Vagina (tissue), 2 donors: ENCODE results near the gene ROCK2. TPM values are rescaled to one million over a fixed set of nuclear protein-coding genes. Genes with fewer than 3 reads are reported as not detected.

ENCODE experiments used
- DNase-seq, 2 donors: peaks; one replicate each; pipeline ENCODE4 v3.0.0-alpha.2; 2017; ENCODE audit errors: extremely low spot score in 2 of 2
- H3K27ac ChIP-seq: fragments of 200-600 bp; sonication (generic); one replicate; pipeline ENCODE4 v1.5.1; 2019
- H3K27me3 ChIP-seq: fragments of 200-600 bp; sonication (generic); one replicate; pipeline ENCODE4 v1.5.1; 2019
- H3K36me3 ChIP-seq, 2 donors: fragments of 200-600 bp; sonication (generic); one replicate each; pipeline ENCODE4 v1.5.1; 2017 to 2019
- H3K4me1 ChIP-seq: fragments of 200-600 bp; sonication (generic); one replicate; pipeline ENCODE4 v1.5.1; 2019
- H3K4me3 ChIP-seq, 2 donors: fragments of 200-600 bp; sonication (generic); 1 replicate in 1 of 2; 2 replicates in 1 of 2; pipeline ENCODE4 v1.5.1; 2016 to 2019
- H3K9me3 ChIP-seq: fragments of 200-600 bp; sonication (generic); one replicate; pipeline ENCODE4 v1.5.1; 2019
- POLR2A ChIP-seq, 2 donors: fragments of 450-650 bp; IDR thresholded peaks; one replicate each; pipeline ENCODE4 v1.6.1; 2017; ENCODE audit warnings: antibody characterized with exemption in 2 of 2, mild to moderate bottlenecking in 2 of 2, moderate library complexity in 2 of 2
- POLR2AphosphoS5 ChIP-seq, 2 donors: sonication (generic); formaldehyde crosslinking; IDR thresholded peaks; one replicate each; pipeline ENCODE4 v1.9.0; 2017; ENCODE audit warnings: antibody characterized with exemption in 2 of 2, mild to moderate bottlenecking in 2 of 2, low read depth in 1 of 2; ENCODE audit not compliant: insufficient read depth in 1 of 2
- intact Hi-C: fragments of 100-400 bp; cut with DNase I; formaldehyde crosslinking; loops from one replicate; pipeline ENCODE4 v1.15.1; 2023
- total RNA-seq: library from RNA; depleted of rRNA; stranded (reverse); fragments of >200 nt; gene quantifications from one replicate; pipeline ENCODE4 v1.2.3, GENCODE V29; 2016
- TF ChIP-seq, protein P1 (sequence below), 3 experiments: fragments of 450-650 bp in 2 of 3; fragments of 200-600 bp in 1 of 3; sonication (generic) in 1 of 3; IDR thresholded peaks; one replicate each; pipeline ENCODE4 v1.5.1; 2017 to 2019; ENCODE audit warnings: antibody characterized with exemption in 3 of 3, mild to moderate bottlenecking in 2 of 3, moderate library complexity in 2 of 3

The ROCK2 gene
- total RNA-seq, 1 donor from 2014 or later = 49.4 TPM

DNA sequence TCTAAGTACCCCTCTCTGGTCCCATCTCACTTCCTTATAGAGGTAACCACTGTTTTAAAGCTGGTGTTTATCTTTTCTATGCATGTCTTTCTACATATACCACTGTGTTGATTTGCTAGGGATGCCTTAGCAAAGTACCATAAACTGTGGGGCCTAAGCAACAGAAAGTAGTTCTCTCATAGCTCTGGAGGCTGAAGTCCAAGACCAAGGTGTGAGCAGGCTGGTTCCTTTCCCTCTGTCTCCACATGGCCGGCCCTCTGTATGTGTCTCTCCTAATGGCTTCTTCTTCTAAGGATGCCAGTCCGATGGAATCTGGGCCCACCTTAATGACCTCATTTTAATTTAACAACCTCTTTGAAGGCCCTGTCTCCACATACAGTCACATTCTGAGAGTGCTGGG, 40.8 kb upstream of the ROCK2 start:
- Histone ChIP-seq H3K27ac (no peak overlapping the region), H3K36me3 (no peaks in the 10 kb centered on the region), H3K4me3 (no peak overlapping the region), H3K4me1 (peaks cover 15% of the 10 kb centered on the region), H3K27me3 (no peaks in the 10 kb centered on the region), H3K9me3 (no peaks in the 10 kb centered on the region)
- intact Hi-C loops = no loop called here
- TF ChIP-seq POLR2AphosphoS5 (IDR thresholded peaks at IDR 0.05; ENCODE audit: insufficient read depth in 1 of 2, low read depth in 1 of 2) (no peak), POLR2A (IDR thresholded peaks at IDR 0.05) (no peak)
- TF ChIP-seq, protein P1, sequence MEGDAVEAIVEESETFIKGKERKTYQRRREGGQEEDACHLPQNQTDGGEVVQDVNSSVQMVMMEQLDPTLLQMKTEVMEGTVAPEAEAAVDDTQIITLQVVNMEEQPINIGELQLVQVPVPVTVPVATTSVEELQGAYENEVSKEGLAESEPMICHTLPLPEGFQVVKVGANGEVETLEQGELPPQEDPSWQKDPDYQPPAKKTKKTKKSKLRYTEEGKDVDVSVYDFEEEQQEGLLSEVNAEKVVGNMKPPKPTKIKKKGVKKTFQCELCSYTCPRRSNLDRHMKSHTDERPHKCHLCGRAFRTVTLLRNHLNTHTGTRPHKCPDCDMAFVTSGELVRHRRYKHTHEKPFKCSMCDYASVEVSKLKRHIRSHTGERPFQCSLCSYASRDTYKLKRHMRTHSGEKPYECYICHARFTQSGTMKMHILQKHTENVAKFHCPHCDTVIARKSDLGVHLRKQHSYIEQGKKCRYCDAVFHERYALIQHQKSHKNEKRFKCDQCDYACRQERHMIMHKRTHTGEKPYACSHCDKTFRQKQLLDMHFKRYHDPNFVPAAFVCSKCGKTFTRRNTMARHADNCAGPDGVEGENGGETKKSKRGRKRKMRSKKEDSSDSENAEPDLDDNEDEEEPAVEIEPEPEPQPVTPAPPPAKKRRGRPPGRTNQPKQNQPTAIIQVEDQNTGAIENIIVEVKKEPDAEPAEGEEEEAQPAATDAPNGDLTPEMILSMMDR (IDR thresholded peaks at IDR 0.05) = no peak
- no peak for DNase-seq

DNA sequence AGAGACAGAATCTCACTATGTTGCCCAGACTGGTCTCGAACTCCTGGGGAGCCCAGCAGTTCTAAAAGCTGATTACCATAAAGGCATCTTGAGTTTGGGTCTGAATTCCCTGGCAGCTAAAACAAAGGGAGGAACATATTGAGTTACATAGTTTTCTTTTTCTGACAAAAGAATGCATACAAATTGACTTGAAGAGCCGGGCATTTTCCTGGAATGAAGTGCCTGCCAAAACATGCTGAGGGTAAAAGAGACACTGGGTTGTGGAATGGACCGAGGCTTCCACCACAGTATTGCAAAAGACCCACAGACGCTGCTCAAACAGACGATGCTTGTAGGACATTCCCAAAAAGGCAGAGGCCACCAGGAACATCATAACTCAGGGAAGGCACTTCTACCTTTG, 35.1 kb upstream of the ROCK2 start:
- Histone ChIP-seq H3K4me3 (no peak overlapping the region), H3K9me3 (no peaks in the 10 kb centered on the region), H3K27ac (no peak overlapping the region), H3K36me3 (no peaks in the 10 kb centered on the region), H3K27me3 (no peaks in the 10 kb centered on the region), H3K4me1 (peaks cover 26% of the 10 kb centered on the region)
- TF ChIP-seq, protein P1 (IDR thresholded peaks at IDR 0.05) = no peak
- TF ChIP-seq POLR2AphosphoS5 (IDR thresholded peaks at IDR 0.05; ENCODE audit: insufficient read depth in 1 of 2, low read depth in 1 of 2) (no peak), POLR2A (IDR thresholded peaks at IDR 0.05) (no peak)
- intact Hi-C loops = no loop called here
- no peak for DNase-seq

- H3K4me1 ChIP-seq = peaks cover 41% of the 10 kb centered on the region
- DNase-seq = no peak
- H3K27me3 ChIP-seq = no peaks in the 10 kb centered on the region
- intact Hi-C loops = no loop called here
- H3K27ac ChIP-seq = peak overlapping the region; percentile 56
- H3K36me3 ChIP-seq = no peaks in the 10 kb centered on the region
- TF ChIP-seq, protein P1 (IDR thresholded peaks at IDR 0.05) = no peak
- TF ChIP-seq POLR2A (IDR thresholded peaks at IDR 0.05) (no peak), POLR2AphosphoS5 (IDR thresholded peaks at IDR 0.05; ENCODE audit: insufficient read depth in 1 of 2, low read depth in 1 of 2) (peak in 1 of 2 donors; percentile 16)
- no peaks in the 10 kb centered on the region for H3K9me3 ChIP-seq
- peak overlapping the region; percentile 4 to 10 for H3K4me3 ChIP-seq
These were observed 33.6 kb upstream of the ROCK2 start for GRCh38 chr2:11377928-11378545.

- H3K4me1 ChIP-seq = peaks cover 44% of the 10 kb centered on the region
- TF ChIP-seq, protein P1 (IDR thresholded peaks at IDR 0.05) = no peak
- TF ChIP-seq POLR2A (IDR thresholded peaks at IDR 0.05) (no peak), POLR2AphosphoS5 (IDR thresholded peaks at IDR 0.05; ENCODE audit: insufficient read depth in 1 of 2, low read depth in 1 of 2) (no peak)
- peak overlapping the region; percentile 82 for H3K27ac ChIP-seq
- intact Hi-C loops = no loop called here
- H3K27me3 ChIP-seq = no peaks in the 10 kb centered on the region
- no peaks in the 10 kb centered on the region for H3K36me3 ChIP-seq
- no peaks in the 10 kb centered on the region for H3K9me3 ChIP-seq
- no peak overlapping the region for H3K4me3 ChIP-seq
- DNase-seq = no peak
These were observed 31.6 kb upstream of the ROCK2 start for GRCh38 chr2:11376071-11376470.

- H3K27me3 ChIP-seq = no peaks in the 10 kb centered on the region
- no peaks in the 10 kb centered on the region for H3K36me3 ChIP-seq
- H3K4me1 ChIP-seq = peaks cover 44% of the 10 kb centered on the region
- H3K27ac ChIP-seq = peak overlapping the region; percentile 82
- H3K9me3 ChIP-seq = no peaks in the 10 kb centered on the region
- no peak for DNase-seq
- TF ChIP-seq POLR2A (IDR thresholded peaks at IDR 0.05) = no peak
- TF ChIP-seq POLR2AphosphoS5 (IDR thresholded peaks at IDR 0.05; ENCODE audit: insufficient read depth in 1 of 2, low read depth in 1 of 2) = no peak
- TF ChIP-seq, protein P1 (IDR thresholded peaks at IDR 0.05) = no peak
- intact Hi-C loops = no loop called here
- no peak overlapping the region for H3K4me3 ChIP-seq
These were observed 31.2 kb upstream of the ROCK2 start for GRCh38 chr2:11375689-11376027.
